HG03575 (cell line): ENCODE results near the gene FAM131C.
"Not testable (repeated sequence)": the region's sequence is repeated elsewhere in the genome, so short reads cannot be mapped to it uniquely, and the experiment has no call there.

Source experiments
- ATAC-seq: cut with Tn5 transposase; IDR thresholded peaks from one replicate; pipeline ENCODE4 v1.9.1; 2021; ENCODE audit not compliant: unreplicated experiment, insufficient number of reproducible peaks, low FRiP score; ENCODE audit errors: extremely low read depth

FAM131C gene

GRCh38 chr1:16064536-16065268, 8.7 kb downstream of the FAM131C start:
- ATAC-seq: no peak

GRCh38 chr1:16063921-16064320, 9.5 kb downstream of the FAM131C start:
- no peak for ATAC-seq

GRCh38 chr1:16063226-16063829, 10.1 kb downstream of the FAM131C start:
- ATAC-seq: no peak

- not testable (repeated sequence) for ATAC-seq
Observed at GRCh38 chr1:16062687-16063075, 10.8 kb downstream of the FAM131C start.

GRCh38 chr1:16061989-16062686, 11.3 kb downstream of the FAM131C start:
- ATAC-seq: not testable (repeated sequence)

GRCh38 chr1:16061266-16061665, 12.2 kb downstream of the FAM131C start:
- no peak for ATAC-seq

- ATAC-seq: not testable (repeated sequence)
Observed at GRCh38 chr1:16058394-16059120, 14.9 kb downstream of the FAM131C start.

- not testable (repeated sequence) for ATAC-seq
Observed at GRCh38 chr1:16057314-16057915, 16.0 kb downstream of the FAM131C start.

- not testable (repeated sequence) for ATAC-seq
Observed at GRCh38 chr1:16056521-16056912, 16.9 kb downstream of the FAM131C start.

GRCh38 chr1:16055613-16056520, 17.6 kb downstream of the FAM131C start:
- no peak for ATAC-seq

GRCh38 chr1:16054598-16055540, 18.6 kb downstream of the FAM131C start:
- ATAC-seq: no peak

GRCh38 chr1:16053781-16054502, 19.5 kb downstream of the FAM131C start:
- no peak for ATAC-seq

GRCh38 chr1:16051949-16052348, 21.5 kb downstream of the FAM131C start:
- ATAC-seq: not testable (repeated sequence)

GRCh38 chr1:16051039-16051438, 22.4 kb downstream of the FAM131C start:
- no peak for ATAC-seq

GRCh38 chr1:16050328-16050727, 23.1 kb downstream of the FAM131C start:
- no peak for ATAC-seq

- no peak for ATAC-seq
Observed at GRCh38 chr1:16048573-16049189, 24.8 kb downstream of the FAM131C start.
